Right forelimb (tissue), 1 donor: ENCODE results near the gene ZNF71.

Source experiments
- DNase-seq: peaks from one replicate; pipeline ENCODE4 v3.0.0-alpha.2; 2018

ZNF71 gene

GRCh38 chr19:56594783-56595547 lies at the start of gene ZNF71:
Gene ZNF71 (plus strand): TSS chr19:56595302. CDS start chr19:56601559, 6,257 bp downstream.
- DNase-seq: peak; percentile 94

DNA sequence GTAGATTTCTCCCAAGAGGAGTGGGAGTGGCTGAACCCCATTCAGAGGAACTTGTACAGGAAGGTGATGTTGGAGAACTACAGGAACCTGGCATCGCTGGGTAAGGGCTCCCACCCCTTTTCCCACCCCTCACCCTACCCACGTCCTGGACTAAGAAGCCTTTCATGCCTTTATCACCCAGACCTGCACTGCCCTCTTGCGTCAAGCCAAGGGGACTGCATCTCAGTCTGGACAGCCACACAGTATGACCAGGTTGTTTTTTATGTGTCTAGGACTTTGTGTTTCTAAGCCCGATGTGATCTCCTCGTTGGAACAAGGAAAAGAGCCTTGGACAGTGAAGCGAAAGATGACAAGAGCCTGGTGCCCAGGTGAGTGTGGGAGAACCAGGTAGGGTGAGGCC lies 47.6 kb upstream of the ZNF71 start:
- DNase-seq: no peak

GRCh38 chr19:56554272-56554869 lies 40.7 kb upstream of the ZNF71 start:
- DNase-seq: no peak

- no peak for DNase-seq
Measured at GRCh38 chr19:56562766-56563165, 32.3 kb upstream of the ZNF71 start.

GRCh38 chr19:56566904-56567273 lies 28.2 kb upstream of the ZNF71 start:
- DNase-seq: no peak

- DNase-seq: peak; percentile 96
Measured at GRCh38 chr19:56567274-56568120, 27.6 kb upstream of the ZNF71 start, which contains the start of gene ZNF470. Gene ZNF470 (plus strand): TSS chr19:56567468. CDS start chr19:56570312, 2,844 bp downstream.

DNA sequence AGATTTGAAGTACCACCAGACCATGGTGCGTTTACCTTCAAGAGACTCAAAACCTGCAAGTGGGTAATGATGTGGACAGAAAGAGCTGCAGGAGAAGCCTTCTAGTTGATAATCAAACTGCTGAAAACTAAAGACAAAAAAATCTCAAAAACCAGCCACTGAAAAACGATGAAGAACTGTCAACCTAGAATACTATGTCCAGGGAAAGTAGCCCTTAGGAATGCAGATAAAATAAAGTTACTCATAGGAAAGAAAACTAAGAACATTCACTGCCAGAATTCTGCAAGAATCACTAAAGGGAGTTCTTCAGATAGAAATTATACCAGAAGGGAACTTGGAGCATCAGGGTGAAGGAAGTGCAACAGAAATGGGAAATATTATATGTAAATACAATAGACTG lies 22.5 kb upstream of the ZNF71 start:
- no peak for DNase-seq

GRCh38 chr19:56573914-56574313 lies 21.2 kb upstream of the ZNF71 start:
- DNase-seq: no peak

- DNase-seq: no peak
Measured at GRCh38 chr19:56577719-56578602, 17.1 kb upstream of the ZNF71 start.

DNA sequence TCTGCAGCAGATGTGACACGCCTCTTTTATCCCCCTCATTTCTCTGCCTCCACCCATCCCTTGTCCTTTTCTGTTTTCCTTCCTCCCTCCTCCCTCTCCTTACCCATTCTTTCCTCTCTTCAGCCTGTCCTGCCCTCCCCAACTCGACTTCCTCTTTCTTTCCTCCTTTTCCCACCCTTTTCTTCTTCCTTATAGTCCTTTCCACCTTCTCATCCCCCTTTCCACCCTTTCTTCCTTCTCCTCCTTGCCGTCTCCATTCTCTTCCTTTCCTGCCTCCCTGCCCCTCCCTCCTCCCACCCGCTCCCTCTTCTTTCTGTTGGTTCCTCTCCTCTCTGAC lies 688 bp upstream of the ZNF71 start:
- no peak for DNase-seq

DNA sequence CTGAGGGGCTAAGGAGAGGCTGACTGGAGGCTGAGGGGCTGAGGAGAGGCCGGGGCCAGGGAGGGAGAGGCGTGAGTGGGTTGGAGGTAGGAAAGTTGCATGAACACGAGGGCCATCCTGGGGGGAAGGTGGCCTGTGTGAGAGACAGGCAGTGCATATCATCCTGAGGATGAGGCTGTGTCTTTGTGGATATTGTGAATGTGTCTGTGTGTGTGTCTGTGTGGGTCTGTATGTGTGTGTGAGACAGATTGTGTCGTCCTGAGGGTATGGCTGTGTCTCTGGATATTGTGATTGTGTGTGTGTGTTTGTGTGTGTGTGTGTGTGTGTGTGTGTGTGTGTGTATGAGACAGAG lies 422 bp downstream of the ZNF71 start:
- DNase-seq: no peak

DNA sequence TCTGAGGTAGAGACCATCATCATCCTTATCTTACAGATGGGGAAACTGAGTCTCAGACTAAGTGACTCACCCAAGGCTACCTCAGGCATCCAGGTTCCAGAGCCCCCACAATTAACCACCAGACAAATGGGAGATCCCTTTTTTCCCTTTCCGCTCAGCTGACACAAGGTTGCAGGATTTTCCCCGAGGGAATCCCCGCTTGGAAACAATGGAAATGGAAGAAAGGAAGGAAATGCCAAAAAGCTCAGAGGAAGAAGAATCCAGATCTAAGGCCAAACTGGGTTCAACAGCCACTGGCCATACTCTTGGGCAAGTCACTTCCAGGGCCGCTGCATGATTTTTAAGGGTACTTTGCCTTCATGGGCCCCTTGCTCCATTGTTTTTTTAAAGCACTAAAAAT lies 1.6 kb downstream of the ZNF71 start:
- DNase-seq: no peak

DNA sequence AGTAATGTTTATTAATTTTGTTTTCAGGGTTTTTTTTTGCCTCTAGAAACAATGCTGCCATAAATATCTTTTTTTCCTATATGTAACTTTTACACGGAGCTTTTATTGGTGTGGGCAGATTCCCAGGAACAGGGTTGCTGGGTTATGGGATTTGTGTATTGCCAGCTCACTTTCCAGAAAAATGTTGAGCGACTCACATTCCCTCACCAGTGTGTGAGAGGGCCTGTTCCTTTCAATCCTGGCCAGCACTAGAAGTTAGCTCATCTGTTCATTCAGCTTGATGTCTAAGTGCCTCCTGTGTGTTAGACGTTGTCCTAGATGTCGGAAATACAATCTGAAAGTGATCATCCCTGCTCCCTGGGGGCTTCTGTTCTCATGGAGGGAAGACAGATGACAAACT lies 2.6 kb downstream of the ZNF71 start:
- DNase-seq: no peak

DNA sequence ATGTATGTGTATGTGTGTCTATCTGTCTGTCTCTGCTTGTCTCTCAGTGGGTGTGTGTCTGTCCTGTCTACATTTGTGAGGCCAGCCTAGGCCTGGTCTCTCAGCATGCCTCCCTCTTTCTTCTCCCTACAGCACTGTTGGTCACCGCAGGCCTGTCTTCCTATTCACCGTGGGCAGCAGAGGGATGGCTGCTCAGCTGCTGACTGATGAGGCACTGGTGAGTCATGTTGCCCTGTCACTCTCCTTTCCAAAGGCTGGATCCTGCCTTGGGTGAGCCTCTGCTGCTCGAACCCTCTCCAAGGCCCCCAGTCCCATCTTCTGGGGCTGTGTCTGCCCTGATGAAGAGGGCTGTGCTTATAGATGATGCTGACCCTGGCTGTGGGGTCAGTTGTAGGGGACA lies 6.3 kb downstream of the ZNF71 start:
- no peak for DNase-seq

GRCh38 chr19:56603829-56604228 lies 8.7 kb downstream of the ZNF71 start:
- DNase-seq: no peak

- no peak for DNase-seq
Measured at GRCh38 chr19:56608274-56608964, 13.3 kb downstream of the ZNF71 start.

- no peak for DNase-seq
Measured at GRCh38 chr19:56611288-56611687, 16.2 kb downstream of the ZNF71 start.

GRCh38 chr19:56612737-56613136 lies 17.6 kb downstream of the ZNF71 start:
- no peak for DNase-seq

- no peak for DNase-seq
Measured at GRCh38 chr19:56613639-56614038, 18.5 kb downstream of the ZNF71 start.

GRCh38 chr19:56617531-56617930 lies 22.4 kb downstream of the ZNF71 start:
- DNase-seq: no peak

GRCh38 chr19:56619121-56619520 lies 24.0 kb downstream of the ZNF71 start:
- no peak for DNase-seq

DNA sequence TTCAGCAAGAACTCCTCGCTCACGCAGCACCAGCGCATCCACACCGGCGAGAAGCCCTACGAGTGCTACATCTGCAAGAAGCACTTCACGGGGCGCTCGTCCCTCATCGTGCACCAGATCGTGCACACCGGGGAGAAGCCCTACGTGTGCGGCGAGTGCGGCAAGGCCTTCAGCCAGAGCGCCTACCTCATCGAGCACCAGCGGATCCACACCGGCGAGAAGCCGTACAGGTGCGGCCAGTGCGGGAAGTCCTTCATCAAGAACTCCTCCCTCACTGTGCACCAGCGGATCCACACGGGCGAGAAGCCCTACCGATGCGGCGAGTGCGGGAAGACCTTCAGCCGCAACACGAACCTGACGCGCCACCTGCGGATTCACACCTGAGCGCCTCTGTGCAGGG lies 27.3 kb downstream of the ZNF71 start:
- no peak for DNase-seq
